Hepatocyte (in vitro differentiated cells): ENCODE data around the gene KDM2A.

Experiments used
- CTCF ChIP-seq: fragments of 200-600 bp; sonication (generic); IDR thresholded peaks from 2 replicates; pipeline ENCODE4 v1.5.1; 2016; ENCODE audit warnings: antibody characterized with exemption, mild to moderate bottlenecking; ENCODE audit not compliant: poor library complexity
- EZH2 ChIP-seq: fragments of 200-600 bp; sonication (generic); IDR thresholded peaks from 2 replicates; pipeline ENCODE4 v1.6.1; 2016; ENCODE audit warnings: antibody characterized with exemption, mild to moderate bottlenecking, borderline replicate concordance

DNA sequence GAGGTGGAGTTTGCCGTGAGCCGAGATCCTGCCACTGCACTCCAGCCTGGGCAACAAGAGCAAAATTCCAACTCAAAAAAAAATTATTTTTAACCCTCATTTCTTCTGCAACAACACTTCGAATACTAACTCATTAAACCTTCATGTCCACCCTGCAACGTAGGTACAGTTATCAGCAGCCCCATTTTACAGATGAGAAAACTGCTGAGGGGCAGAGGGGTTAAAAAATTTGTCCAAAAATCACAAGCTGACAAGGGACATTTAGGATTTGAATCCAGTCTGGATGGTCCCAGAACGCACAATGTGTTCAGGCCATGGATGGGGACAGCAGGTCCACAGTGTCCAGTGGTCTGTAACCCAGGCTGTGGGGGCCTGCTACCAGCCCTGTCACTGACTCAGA, 33.4 kb upstream of the KDM2A start:
- TF ChIP-seq CTCF = no peak
- no peak for TF ChIP-seq EZH2
